Stomach (tissue), 4 donors: ENCODE measurements around the gene CD1B.
"Not testable (repeated sequence)": the region's sequence is repeated elsewhere in the genome, so short reads cannot be mapped to it uniquely, and the experiment has no call there.

Experiments
- EP300 ChIP-seq: sonication (generic); formaldehyde crosslinking; IDR thresholded peaks from one replicate; pipeline ENCODE4 v1.6.1; 2017; ENCODE audit warnings: antibody characterized with exemption
- POLR2A ChIP-seq, 4 donors: fragments of 450-650 bp; IDR thresholded peaks; one replicate each; pipeline ENCODE4 v1.6.1; 2016; ENCODE audit warnings: antibody characterized with exemption in 4 of 4, control low read depth in 2 of 4, mild to moderate bottlenecking in 1 of 4, moderate library complexity in 1 of 4
- POLR2AphosphoS5 ChIP-seq, 3 donors: sonication (generic); formaldehyde crosslinking; IDR thresholded peaks; one replicate each; pipeline ENCODE4 v1.6.1; 2016; ENCODE audit warnings: antibody characterized with exemption in 3 of 3
- TF ChIP-seq, protein P1 (sequence below), 7 experiments: fragments of 450-650 bp in 4 of 7; fragments of 200-600 bp in 3 of 7; sonication (generic) in 3 of 7; IDR thresholded peaks; one replicate each; pipeline ENCODE4 v1.5.1; 2016 to 2019; ENCODE audit warnings: antibody characterized with exemption in 7 of 7, control low read depth in 2 of 7, mild to moderate bottlenecking in 1 of 7

DNA sequence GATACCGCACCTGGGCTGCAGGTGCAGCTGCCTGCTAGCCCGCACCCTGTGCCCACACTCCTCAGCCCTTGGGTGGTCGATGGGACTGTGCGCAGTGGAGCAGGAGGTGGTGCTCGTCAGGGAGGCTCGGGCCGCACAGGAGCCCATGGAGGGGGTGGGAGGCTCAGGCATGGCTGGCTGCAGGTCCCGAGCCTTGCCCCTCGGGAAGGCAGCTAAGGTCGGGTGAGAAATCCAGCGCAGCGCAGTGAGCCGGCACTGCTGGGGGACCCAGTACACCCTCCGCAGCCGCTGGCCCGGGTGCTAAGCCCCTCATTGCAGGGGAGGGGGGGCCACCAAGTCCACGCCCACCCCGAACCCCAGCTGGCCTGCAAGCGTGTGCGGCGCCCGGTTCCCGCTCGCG, 42.8 kb upstream of the CD1B start:
- TF ChIP-seq, protein P1, sequence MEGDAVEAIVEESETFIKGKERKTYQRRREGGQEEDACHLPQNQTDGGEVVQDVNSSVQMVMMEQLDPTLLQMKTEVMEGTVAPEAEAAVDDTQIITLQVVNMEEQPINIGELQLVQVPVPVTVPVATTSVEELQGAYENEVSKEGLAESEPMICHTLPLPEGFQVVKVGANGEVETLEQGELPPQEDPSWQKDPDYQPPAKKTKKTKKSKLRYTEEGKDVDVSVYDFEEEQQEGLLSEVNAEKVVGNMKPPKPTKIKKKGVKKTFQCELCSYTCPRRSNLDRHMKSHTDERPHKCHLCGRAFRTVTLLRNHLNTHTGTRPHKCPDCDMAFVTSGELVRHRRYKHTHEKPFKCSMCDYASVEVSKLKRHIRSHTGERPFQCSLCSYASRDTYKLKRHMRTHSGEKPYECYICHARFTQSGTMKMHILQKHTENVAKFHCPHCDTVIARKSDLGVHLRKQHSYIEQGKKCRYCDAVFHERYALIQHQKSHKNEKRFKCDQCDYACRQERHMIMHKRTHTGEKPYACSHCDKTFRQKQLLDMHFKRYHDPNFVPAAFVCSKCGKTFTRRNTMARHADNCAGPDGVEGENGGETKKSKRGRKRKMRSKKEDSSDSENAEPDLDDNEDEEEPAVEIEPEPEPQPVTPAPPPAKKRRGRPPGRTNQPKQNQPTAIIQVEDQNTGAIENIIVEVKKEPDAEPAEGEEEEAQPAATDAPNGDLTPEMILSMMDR (IDR thresholded peaks at IDR 0.05) = not testable (repeated sequence)
- not testable (repeated sequence) for TF ChIP-seq EP300; POLR2A (IDR thresholded peaks at IDR 0.05); POLR2AphosphoS5 (IDR thresholded peaks at IDR 0.05)
